GM23338 (cell line): ENCODE data around the gene SNX5. TPM values are rescaled to one million over a fixed set of nuclear protein-coding genes. Genes with fewer than 3 reads are reported as not detected.
A peak's percentile ranks its signal among the peaks of the same experiment; 100 is the strongest.

Experiments
- ATAC-seq: fragments of 200-7000 bp; cut with Tn5 transposase; 3 replicates; pipeline ENCODE4 v1.9.1; 2020
- DNase-seq: peaks from one replicate; pipeline ENCODE4 v3.0.0-alpha.2; 2015; ENCODE audit warnings: low spot score
- H2AFZ ChIP-seq: fragments of 200-600 bp; sonication (generic); 2 replicates; pipeline ENCODE4 v1.8.0; 2016; ENCODE audit warnings: antibody characterized with exemption, mild to moderate bottlenecking, moderate library complexity
- H3F3A ChIP-seq: fragments of 200-600 bp; sonication (generic); replicated peaks from 2 replicates; pipeline ENCODE4 v1.8.0; 2017; ENCODE audit warnings: antibody characterized with exemption, mixed run types, low read depth
- H3K27ac ChIP-seq: fragments of 200-600 bp; sonication (generic); 2 replicates; pipeline ENCODE4 v1.6.1; 2016; ENCODE audit warnings: low read depth
- H3K27me3 ChIP-seq: fragments of 200-600 bp; sonication (generic); 2 replicates; pipeline ENCODE4 v1.8.0; 2016; ENCODE audit warnings: mild to moderate bottlenecking, mixed run types, moderate library complexity; ENCODE audit not compliant: insufficient read depth
- H3K36me3 ChIP-seq: fragments of 200-600 bp; sonication (generic); 2 replicates; pipeline ENCODE4 v1.8.0; 2016; ENCODE audit warnings: mild to moderate bottlenecking; ENCODE audit not compliant: insufficient read depth
- H3K4me1 ChIP-seq: fragments of 200-600 bp; sonication (generic); 2 replicates; pipeline ENCODE4 v1.8.0; 2016; ENCODE audit warnings: mild to moderate bottlenecking, moderate library complexity; ENCODE audit not compliant: insufficient read depth
- H3K4me2 ChIP-seq: fragments of 200-600 bp; sonication (generic); 2 replicates; pipeline ENCODE4 v1.7.1; 2017; ENCODE audit warnings: mixed run types
- H3K4me3 ChIP-seq: fragments of 200-600 bp; sonication (generic); 2 replicates; pipeline ENCODE4 v1.6.1; 2016; ENCODE audit warnings: mixed run types
- H3K79me2 ChIP-seq: fragments of 200-600 bp; sonication (generic); replicated peaks from 2 replicates; pipeline ENCODE4 v1.8.0; 2017; ENCODE audit warnings: mild to moderate bottlenecking; ENCODE audit not compliant: insufficient read depth
- H3K9me2 ChIP-seq: fragments of 200-600 bp; sonication (generic); 2 replicates; pipeline ENCODE4 v1.8.0; 2017; ENCODE audit not compliant: insufficient read depth
- H4K20me1 ChIP-seq: fragments of 200-600 bp; sonication (generic); replicated peaks from 2 replicates; pipeline ENCODE4 v1.8.0; 2017; ENCODE audit warnings: mild to moderate bottlenecking; ENCODE audit not compliant: insufficient read depth
- H3K27ac Mint-ChIP-seq: 2 replicates; pipeline ENCODE4 v1.8.0; 2020; ENCODE audit warnings: inconsistent platforms, mild to moderate bottlenecking, moderate library complexity, mixed read lengths
- H3K27me3 Mint-ChIP-seq: 3 replicates; pipeline ENCODE4 v1.8.0; 2022; ENCODE audit warnings: low read depth, mild to moderate bottlenecking, moderate library complexity, mixed read lengths, inconsistent platforms; ENCODE audit not compliant: insufficient read depth, poor library complexity
- H3K36me3 Mint-ChIP-seq: 3 replicates; pipeline ENCODE4 v1.8.0; 2021; ENCODE audit warnings: low read depth, mild to moderate bottlenecking, inconsistent platforms, moderate library complexity, mixed read lengths
- H3K4me1 Mint-ChIP-seq: 3 replicates; pipeline ENCODE4 v1.8.0; 2020; ENCODE audit warnings: mild to moderate bottlenecking, inconsistent platforms, mixed read lengths
- H3K4me3 Mint-ChIP-seq: 3 replicates; pipeline ENCODE4 v1.8.0; 2021; ENCODE audit warnings: moderate library complexity, mild to moderate bottlenecking, inconsistent platforms, mixed read lengths
- H3K9me3 Mint-ChIP-seq: 3 replicates; pipeline ENCODE4 v1.8.0; 2020; ENCODE audit warnings: moderate library complexity, mild to moderate bottlenecking, inconsistent platforms, mixed read lengths
- EZH2 ChIP-seq: fragments of 200-600 bp; sonication (generic); IDR thresholded peaks from one replicate; pipeline ENCODE4 v1.8.0; 2017; ENCODE audit warnings: antibody characterized with exemption, mild to moderate bottlenecking, low read depth; ENCODE audit not compliant: unreplicated experiment
- POLR2AphosphoS5 ChIP-seq: IDR thresholded peaks from 2 replicates; pipeline ENCODE4 v1.6.1; 2016; ENCODE audit warnings: antibody characterized with exemption, low read depth
- polyA plus RNA-seq: library from polyadenylated mRNA; unstranded; fragments of >200 nt; fragmentation: Nextera tagmentation; extraction: Ambion mirVana; gene quantifications from 2 replicates; pipeline ENCODE4 v1.2.1, GENCODE V29; 2016
- total RNA-seq: library from RNA; depleted of rRNA; stranded (reverse); fragments of >200 nt; shearing (Covaris generic); gene quantifications from 2 replicates; pipeline ENCODE4 v1.2.3, GENCODE V29; 2014
- TF ChIP-seq, protein P1 (sequence below): fragments of 250-450 bp; sonication (Bioruptor Pico); IDR thresholded peaks from 2 replicates; pipeline ENCODE4 v1.5.0; 2020; ENCODE audit warnings: mild to moderate bottlenecking, moderate library complexity

SNX5 gene
- total and polyA plus RNA-seq, 2 experiments from 2014 or later, result 167 to 287 TPM

DNA sequence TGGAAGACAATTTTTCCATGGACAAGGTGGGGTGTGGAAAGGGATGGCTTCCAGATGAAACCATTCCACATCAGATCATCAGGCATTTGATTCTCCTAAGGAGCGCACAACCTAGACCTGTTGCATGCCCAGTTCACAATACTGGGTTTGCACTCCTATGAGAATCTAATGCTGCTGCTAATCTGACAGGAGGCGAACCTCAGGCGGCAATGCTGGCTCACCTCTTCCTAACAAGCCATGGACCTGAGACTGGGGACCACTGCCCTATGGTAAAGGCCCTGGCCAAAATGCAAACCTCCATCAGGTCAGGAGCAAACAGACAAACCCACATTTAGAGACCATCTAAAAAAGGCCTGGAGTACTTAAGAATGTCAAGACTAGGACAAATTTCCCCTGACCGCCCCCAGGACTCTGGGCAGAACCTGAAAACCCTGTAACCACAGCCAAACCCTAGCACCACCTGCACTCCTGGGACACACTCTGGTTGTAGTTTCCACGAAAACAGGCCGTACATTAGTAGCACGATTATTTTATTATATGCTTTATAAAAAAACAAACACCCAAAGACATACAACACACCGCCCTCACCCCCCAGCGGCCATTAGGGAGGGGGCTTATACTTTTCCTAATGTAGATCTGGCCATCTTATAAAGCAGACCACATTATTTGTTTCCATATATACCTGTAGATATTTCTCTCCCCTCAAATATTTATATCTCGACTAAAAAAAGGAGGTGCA, 27.3 kb downstream of the SNX5 start:
- peak overlapping the region; percentile 83 for H3K27ac ChIP-seq
- TF ChIP-seq, protein P1, sequence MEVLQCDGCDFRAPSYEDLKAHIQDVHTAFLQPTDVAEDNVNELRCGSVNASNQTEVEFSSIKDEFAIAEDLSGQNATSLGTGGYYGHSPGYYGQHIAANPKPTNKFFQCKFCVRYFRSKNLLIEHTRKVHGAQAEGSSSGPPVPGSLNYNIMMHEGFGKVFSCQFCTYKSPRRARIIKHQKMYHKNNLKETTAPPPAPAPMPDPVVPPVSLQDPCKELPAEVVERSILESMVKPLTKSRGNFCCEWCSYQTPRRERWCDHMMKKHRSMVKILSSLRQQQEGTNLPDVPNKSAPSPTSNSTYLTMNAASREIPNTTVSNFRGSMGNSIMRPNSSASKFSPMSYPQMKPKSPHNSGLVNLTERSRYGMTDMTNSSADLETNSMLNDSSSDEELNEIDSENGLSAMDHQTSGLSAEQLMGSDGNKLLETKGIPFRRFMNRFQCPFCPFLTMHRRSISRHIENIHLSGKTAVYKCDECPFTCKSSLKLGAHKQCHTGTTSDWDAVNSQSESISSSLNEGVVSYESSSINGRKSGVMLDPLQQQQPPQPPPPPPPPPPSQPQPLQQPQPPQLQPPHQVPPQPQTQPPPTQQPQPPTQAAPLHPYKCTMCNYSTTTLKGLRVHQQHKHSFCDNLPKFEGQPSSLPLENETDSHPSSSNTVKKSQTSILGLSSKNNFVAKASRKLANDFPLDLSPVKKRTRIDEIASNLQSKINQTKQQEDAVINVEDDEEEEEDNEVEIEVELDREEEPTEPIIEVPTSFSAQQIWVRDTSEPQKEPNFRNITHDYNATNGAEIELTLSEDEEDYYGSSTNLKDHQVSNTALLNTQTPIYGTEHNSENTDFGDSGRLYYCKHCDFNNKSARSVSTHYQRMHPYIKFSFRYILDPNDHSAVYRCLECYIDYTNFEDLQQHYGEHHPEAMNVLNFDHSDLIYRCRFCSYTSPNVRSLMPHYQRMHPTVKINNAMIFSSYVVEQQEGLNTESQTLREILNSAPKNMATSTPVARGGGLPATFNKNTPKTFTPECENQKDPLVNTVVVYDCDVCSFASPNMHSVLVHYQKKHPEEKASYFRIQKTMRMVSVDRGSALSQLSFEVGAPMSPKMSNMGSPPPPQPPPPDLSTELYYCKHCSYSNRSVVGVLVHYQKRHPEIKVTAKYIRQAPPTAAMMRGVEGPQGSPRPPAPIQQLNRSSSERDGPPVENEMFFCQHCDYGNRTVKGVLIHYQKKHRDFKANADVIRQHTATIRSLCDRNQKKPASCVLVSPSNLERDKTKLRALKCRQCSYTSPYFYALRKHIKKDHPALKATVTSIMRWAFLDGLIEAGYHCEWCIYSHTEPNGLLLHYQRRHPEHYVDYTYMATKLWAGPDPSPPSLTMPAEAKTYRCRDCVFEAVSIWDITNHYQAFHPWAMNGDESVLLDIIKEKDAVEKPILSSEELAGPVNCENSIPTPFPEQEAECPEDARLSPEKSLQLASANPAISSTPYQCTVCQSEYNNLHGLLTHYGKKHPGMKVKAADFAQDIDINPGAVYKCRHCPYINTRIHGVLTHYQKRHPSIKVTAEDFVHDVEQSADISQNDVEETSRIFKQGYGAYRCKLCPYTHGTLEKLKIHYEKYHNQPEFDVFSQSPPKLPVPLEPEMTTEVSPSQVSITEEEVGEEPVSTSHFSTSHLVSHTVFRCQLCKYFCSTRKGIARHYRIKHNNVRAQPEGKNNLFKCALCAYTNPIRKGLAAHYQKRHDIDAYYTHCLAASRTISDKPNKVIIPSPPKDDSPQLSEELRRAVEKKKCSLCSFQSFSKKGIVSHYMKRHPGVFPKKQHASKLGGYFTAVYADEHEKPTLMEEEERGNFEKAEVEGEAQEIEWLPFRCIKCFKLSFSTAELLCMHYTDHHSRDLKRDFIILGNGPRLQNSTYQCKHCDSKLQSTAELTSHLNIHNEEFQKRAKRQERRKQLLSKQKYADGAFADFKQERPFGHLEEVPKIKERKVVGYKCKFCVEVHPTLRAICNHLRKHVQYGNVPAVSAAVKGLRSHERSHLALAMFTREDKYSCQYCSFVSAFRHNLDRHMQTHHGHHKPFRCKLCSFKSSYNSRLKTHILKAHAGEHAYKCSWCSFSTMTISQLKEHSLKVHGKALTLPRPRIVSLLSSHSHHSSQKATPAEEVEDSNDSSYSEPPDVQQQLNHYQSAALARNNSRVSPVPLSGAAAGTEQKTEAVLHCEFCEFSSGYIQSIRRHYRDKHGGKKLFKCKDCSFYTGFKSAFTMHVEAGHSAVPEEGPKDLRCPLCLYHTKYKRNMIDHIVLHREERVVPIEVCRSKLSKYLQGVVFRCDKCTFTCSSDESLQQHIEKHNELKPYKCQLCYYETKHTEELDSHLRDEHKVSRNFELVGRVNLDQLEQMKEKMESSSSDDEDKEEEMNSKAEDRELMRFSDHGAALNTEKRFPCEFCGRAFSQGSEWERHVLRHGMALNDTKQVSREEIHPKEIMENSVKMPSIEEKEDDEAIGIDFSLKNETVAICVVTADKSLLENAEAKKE (CRISPR knock-in tag), result no peak
- peak; percentile 11; the same call in 1 of the 2 replicates for TF ChIP-seq POLR2AphosphoS5
- H3K36me3 ChIP-seq, result peaks cover 52% of the 10 kb centered on the region
- H3F3A ChIP-seq, result peaks cover 56% of the 10 kb centered on the region
- H3K27me3 ChIP-seq, result no peaks in the 10 kb centered on the region
- peaks cover 17% of the 10 kb centered on the region for H3K79me2 ChIP-seq
- Mint-ChIP-seq H3K36me3 (peaks cover 60% of the 10 kb centered on the region), H3K4me1 (peaks cover 59% of the 10 kb centered on the region), H3K4me3 (no peak overlapping the region), H3K9me3 (no peaks in the 10 kb centered on the region), H3K27me3 (peaks cover 13% of the 10 kb centered on the region), H3K27ac (0 out of 2 replicates have a peak overlapping the region, but pooled peaks have one; percentile 42)
- no peak overlapping the region for H2AFZ ChIP-seq
- DNase-seq (no peak), ATAC-seq (no peak)
- no peak overlapping the region for H3K4me3 ChIP-seq
- H3K9me2 ChIP-seq, result no peaks in the 10 kb centered on the region
- peaks cover 39% of the 10 kb centered on the region for H4K20me1 ChIP-seq
- peaks cover 38% of the 10 kb centered on the region for H3K4me1 ChIP-seq
- H3K4me2 ChIP-seq, result no peak overlapping the region

DNA sequence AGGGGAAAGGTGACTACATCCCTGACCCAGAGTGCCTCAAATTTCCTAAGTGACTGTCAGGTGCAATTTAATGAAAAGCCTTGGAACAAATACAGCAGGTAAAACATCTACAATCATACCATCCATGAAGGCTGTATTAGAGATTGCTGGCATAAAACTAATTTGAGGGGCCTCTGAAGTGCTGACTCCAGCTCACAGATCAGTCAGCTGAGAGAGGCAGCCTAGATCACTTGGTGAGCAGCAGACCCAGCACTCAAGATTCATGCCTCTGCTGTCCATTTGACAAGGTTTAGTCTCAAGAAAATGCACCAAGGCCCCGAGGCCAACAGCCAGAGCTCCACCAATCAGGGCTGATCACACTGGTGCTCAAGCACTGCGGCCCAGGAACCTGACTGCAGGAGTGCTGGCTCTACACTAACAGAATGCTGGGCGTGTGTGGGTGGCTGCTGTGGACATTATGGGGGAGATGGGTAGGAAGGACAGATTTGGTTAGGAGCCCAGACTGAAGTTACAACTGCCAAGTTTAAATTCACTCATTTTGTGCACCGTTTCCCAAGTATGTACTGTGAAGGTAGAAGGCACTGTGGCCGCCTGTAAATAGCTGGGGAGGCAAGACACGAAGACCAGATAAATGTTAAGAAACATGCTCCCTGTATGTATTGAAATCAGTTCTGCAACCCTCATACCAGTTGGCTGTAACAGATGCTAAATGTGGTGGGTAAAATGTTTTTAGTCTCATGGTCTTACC, 28.2 kb downstream of the SNX5 start:
- Histone ChIP-seq H3K4me2 (0 out of 2 replicates have a peak overlapping the region, but pooled peaks have one; percentile 41), H3K27me3 (no peaks in the 10 kb centered on the region), H3F3A (peaks cover 48% of the 10 kb centered on the region), H3K4me3 (no peak overlapping the region), H3K4me1 (peaks cover 39% of the 10 kb centered on the region), H3K79me2 (peaks cover 8% of the 10 kb centered on the region), H3K36me3 (peaks cover 43% of the 10 kb centered on the region), H3K9me2 (no peaks in the 10 kb centered on the region), H3K27ac (peak overlapping the region; percentile 83), H2AFZ (no peak overlapping the region), H4K20me1 (peaks cover 37% of the 10 kb centered on the region)
- Mint-ChIP-seq H3K4me1 (peaks cover 64% of the 10 kb centered on the region), H3K36me3 (peaks cover 51% of the 10 kb centered on the region), H3K27ac (peak overlapping the region; percentile 91), H3K4me3 (no peak overlapping the region; the same call in 2 of the 3 replicates), H3K27me3 (peaks cover 15% of the 10 kb centered on the region), H3K9me3 (no peaks in the 10 kb centered on the region)
- DNase-seq (peak; percentile 66), ATAC-seq (peak; percentile 33)
- TF ChIP-seq, protein P1 (CRISPR knock-in tag), result no peak
- TF ChIP-seq EZH2, result no peak
